Retinal pigment epithelial cell (primary cell): ENCODE measurements around the gene ZNF318.
"Not testable (repeated sequence)": the region's sequence is repeated elsewhere in the genome, so short reads cannot be mapped to it uniquely, and the experiment has no call there.

Experiments
- DNase-seq: peaks from one replicate; pipeline ENCODE4 v3.0.0-alpha.2; 2010; ENCODE audit warnings: low read depth
- H3K4me3 ChIP-seq: 2 replicates; pipeline ENCODE4 v1.5.1; 2011; ENCODE audit warnings: mild to moderate bottlenecking, low read length, control low read depth, moderate library complexity
- CTCF ChIP-seq: conservative IDR thresholded peaks from 2 replicates; pipeline ENCODE4 v1.5.1; 2011; ENCODE audit warnings: low read depth, low read length, control low read depth, inconsistent platforms

Gene ZNF318

DNA sequence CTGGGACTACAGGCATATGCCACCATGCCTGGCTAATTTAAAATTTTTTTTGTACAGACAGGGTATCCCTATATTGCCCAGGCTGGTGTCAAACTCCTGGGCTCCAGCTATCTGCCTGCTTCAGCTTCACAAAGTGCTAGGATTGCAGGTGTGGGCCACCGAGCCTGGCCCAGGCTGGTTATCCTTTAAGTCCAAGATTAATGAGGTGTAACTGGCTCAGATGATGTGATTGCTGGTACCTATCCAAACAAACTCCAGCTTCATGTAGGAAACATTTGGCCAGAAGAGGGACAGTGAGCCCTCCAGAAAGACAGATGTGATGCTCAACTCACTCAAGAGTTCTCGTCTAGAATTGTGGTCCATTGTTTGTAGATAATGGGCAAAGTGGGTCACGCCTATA, 9.2 kb upstream of the ZNF318 start:
- no peak overlapping the region for H3K4me3 ChIP-seq
- TF ChIP-seq CTCF: no peak
- DNase-seq: no peak

DNA sequence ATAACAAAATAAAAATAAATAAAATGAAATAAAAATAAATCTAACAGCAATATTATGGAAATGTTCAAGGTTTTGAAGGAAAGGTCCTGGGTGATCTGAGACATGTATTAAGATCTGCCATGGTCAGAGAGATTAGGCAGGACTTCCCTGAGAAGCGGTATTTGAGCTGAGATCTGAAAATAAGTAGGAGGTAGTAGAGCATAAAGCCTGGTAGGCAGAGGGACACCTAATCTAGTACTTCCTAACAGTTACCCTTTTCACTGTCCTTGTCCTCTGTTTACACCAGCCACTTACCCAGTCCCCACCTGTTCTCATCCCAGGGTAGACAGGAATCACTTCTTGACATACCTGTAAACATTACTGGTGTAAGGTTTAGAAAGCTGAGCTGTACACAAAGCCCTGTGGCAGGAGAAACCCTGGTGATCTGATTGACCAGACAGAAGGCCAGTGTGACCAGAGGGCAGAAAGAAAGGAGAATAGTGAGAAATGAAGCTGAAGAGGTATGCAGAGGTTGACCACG, 8.3 kb upstream of the ZNF318 start:
- DNase-seq: no peak
- no peak overlapping the region for H3K4me3 ChIP-seq
- no peak for TF ChIP-seq CTCF

DNA sequence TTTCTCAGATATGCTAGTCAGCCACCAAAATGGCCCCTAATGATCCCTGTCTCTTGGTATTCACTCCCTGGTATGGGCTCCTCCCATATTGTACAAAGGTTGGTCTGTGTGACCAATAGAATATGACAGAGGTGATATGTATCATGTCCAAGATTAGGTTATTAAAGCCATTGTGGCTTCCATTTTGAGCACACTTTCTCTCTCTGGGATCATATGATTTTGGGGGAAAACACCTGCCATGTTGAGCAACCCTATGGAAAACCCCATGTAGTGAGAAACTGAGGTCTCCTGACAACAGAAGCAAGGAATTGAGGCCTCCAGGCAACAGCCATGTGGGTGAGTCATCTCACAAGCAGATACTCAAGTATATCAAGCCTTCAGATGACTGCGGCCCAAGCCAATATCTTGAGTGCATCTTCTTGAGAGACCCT, 7.1 kb upstream of the ZNF318 start:
- DNase-seq: no peak
- H3K4me3 ChIP-seq: no peak overlapping the region
- no peak for TF ChIP-seq CTCF

- no peak for TF ChIP-seq CTCF
- H3K4me3 ChIP-seq: no peak overlapping the region
- no peak for DNase-seq
These were observed 6.2 kb upstream of the ZNF318 start for GRCh38 chr6:43375693-43376092.

DNA sequence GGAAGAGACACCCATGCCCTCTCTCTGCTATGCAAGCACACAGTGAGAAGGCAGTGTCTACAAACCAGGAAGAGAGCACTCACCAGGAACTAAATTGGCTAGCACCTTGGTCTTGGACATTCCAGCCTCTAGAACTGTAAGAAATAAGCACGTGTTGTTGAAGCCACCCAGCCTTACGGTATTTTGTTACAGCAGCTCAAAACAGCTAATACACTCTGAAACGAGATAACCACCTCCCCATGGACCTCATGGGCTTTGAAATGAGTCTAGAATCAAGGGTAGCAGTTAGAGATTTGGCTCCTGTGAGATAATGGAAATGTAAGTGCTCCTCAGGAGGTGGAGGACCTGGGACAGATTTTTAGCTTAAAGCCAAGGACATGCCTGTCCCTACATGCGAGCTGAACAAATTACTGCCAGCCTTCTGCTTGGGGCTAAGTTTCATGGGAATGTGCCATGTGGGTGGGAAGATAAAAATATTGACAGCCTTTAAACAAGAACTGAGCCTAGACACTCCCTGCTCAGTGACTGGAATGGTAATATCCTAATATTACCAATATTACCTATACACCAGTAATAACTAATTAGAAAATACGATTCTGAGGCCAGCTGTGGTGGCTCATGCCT, 3.9 kb upstream of the ZNF318 start:
- no peak for DNase-seq
- no peak for TF ChIP-seq CTCF
- no peak overlapping the region for H3K4me3 ChIP-seq

- DNase-seq: not testable (repeated sequence)
- H3K4me3 ChIP-seq: peak overlapping the region; percentile 71
These were observed 645 bp upstream of the ZNF318 start for GRCh38 chr6:43370003-43370580.

DNA sequence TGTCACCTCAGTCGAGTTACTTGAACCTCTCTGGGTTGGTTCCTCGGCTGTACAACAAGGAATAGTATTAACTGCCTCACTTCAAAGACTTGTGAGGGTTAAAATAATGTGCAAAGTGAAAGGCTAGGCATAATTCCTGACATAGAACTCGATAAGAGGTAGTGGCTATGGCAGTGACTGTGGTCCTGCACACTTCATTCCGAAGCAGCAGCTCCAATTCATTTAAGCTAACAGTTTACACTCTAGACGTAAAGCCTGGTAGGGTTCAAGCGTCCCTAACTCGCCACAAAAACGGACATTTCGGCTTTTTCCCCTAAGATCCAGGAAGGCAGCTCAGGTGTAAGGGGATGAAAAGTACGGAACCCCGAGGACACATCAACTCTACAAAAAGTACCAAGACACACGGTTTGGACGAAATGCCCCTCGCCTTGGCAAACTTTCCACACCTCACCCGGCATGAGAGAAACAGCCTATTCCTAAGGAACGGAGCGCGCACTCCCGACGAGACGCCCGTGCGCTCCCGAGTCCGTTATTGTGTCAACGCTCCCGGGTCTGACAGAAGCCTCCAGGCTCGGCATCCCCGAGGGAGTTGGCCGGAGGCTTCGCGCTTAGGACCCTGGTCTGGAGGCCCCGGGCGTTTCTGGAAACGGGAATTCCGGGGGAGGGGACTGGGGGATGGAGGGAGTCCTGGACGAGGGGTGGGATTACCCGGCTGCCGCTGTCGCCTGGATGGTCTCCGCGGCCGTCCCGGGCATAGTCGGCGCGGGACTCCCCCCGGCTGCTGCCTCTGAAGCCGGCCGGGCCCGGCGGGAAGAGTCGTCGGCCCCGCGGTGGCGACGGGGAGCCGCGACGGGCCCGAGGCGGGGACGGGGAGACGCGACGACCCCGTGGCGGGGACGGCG, 937 bp downstream of the ZNF318 start:
- no peak for DNase-seq
- peak overlapping the region; percentile 71 for H3K4me3 ChIP-seq
- no peak for TF ChIP-seq CTCF
